NAMALWA (cell line): ENCODE measurements around the gene LRRC27.

ENCODE experiments used
- DNase-seq: peaks from one replicate; pipeline ENCODE4 v3.0.0-alpha.2; 2015; ENCODE audit warnings: low spot score

Gene LRRC27

GRCh38 chr10:132357286-132358058, 25.5 kb downstream of the LRRC27 start:
- no peak for DNase-seq

GRCh38 chr10:132359305-132360040, 27.5 kb downstream of the LRRC27 start:
- DNase-seq, result no peak

DNA sequence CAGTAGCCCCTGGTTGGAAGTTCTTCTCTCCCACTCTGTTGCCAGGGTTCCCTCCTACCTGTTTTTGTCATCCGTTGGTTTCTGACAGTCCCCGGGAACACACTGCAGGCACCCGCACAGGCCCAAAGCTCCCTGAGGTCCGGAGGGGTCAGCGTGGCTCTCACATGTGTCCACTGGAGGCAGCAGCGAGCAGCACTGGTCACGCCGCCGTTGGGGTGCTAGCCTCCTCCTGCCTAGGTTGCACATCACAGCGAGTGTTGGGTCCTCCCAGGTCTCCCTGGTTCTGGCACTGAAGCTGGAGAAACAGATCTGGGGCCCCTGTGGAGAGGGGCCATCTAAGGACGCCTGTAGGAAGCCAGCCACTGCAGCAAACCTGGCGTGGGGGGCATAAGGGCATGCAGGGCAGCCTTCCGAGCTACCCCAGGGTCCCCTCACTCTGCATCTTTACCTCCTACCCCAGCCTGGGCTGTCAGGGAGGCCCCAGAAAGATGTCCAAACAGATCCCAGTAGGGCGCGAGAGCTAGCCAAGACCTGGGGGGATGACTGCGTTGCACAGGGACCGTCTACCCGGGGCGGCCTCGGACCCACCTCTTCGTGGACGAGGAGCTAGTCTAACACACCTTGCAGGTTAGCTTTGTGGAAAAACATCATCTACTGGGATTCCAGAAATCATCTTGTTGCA, 28.9 kb downstream of the LRRC27 start:
- peak; percentile 37 for DNase-seq

DNA sequence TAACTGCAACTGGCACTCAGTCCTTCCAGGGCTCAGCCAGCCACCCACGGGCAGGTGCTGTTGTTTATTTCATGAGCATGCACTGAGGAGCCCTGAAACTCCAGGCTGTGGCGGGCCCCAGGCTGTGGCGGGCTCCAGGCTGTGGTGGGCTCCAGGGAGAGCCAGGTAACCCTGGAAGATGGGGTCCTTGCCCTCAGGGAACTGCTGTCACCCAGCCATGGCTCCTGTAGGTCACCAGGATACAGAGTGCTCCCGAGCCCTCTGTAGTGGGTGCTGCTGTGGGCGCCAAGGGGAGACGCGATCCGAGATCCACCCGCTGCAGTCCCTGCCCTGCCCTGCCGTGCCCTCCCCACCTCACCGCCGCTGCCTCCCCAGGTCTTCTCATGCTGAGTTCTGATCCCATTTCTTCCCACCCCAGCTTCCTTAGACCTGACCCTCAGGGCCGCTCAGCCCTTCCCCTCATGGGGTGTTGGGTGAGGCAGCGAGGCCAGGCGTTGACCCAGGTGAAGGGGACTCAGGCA, 29.6 kb downstream of the LRRC27 start:
- no peak for DNase-seq

GRCh38 chr10:132362151-132362611, 30.2 kb downstream of the LRRC27 start:
- DNase-seq, result no peak

- DNase-seq, result no peak
Measured at GRCh38 chr10:132363376-132363775, 31.4 kb downstream of the LRRC27 start.

- DNase-seq, result no peak
Measured at GRCh38 chr10:132363921-132364593, 32.1 kb downstream of the LRRC27 start.

DNA sequence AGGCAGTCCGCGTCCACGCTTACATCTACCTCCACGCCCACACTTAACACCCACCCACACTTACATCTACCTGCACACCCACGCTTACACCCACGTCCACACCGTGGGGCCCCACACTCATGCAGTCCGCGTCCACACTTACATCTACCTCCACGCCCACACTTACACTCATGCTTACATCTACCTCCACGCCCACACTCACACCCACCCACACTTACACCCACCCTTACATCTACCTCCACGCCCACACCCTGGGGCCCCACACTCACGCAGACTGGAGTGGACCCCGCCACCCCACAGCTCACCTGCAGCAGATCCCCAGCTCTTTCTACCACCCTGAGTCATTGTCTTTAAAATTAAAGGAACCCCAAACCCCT, 32.6 kb downstream of the LRRC27 start:
- DNase-seq, result no peak

GRCh38 chr10:132365102-132365501, 33.1 kb downstream of the LRRC27 start:
- no peak for DNase-seq

- DNase-seq, result no peak
Measured at GRCh38 chr10:132366006-132366405, 34.0 kb downstream of the LRRC27 start.

- no peak for DNase-seq
Measured at GRCh38 chr10:132366499-132366898, 34.5 kb downstream of the LRRC27 start.

GRCh38 chr10:132368391-132368790, 36.4 kb downstream of the LRRC27 start:
- no peak for DNase-seq

DNA sequence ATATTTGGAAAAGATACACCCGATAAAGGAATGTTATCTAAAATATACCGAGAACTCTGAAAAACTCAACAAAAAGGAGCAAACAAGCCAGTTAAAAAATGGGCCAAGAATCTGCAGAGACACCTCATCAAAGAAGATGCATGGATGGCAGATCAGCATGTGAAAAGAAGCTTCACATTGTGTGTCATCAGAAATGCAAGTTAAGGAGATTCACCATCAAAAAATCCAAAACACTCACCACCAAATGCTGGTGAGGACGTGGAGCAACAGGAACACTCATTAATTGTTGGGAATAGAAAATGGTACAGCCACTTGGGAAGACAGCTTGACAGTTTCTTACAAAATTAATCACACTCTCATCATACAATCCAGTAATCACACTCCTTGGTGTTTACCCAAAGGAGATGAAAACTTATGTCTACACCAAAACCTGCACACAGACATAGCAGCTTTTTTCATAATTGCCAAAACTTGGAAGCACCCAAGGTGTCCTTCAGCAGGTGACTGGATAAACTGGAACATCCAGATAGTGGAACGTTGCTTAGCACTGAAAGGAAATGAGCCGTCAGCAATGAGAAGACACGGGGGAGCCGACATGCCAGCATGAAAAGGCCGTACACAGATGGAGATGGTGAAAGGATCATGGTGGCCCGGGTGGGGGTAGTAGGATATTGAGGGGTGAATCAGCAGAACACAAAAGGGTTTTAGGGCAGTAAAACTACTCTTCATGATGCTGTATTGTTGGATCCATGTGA, 37.1 kb downstream of the LRRC27 start:
- no peak for DNase-seq

DNA sequence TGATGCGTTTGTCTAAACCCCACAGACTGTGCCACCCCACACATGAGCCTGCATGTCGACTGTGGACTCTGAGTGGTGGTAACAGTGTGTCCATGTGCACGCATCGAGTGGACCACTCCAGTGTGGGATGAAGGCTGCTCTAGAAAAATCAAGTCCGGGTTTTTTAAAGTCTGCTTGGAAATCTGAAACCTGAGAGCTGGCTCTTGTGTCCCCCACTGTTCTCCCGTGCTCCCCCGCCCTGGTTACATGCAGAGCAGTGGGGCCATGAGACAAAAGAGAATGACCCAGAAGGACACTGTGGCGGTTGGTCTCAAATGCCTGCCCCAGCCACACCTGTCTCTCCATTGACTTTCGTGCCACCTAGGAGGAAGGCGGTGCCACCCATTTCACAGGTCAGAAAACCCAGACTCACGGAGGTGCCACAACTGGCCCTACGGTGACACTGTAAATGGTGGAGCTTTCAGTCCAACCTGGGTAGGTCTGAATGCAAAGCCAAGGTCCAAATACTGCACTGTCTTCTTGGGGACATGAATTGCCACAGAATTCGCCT, 37.7 kb downstream of the LRRC27 start:
- no peak for DNase-seq

GRCh38 chr10:132370426-132371340, 38.7 kb downstream of the LRRC27 start:
- no peak for DNase-seq

DNA sequence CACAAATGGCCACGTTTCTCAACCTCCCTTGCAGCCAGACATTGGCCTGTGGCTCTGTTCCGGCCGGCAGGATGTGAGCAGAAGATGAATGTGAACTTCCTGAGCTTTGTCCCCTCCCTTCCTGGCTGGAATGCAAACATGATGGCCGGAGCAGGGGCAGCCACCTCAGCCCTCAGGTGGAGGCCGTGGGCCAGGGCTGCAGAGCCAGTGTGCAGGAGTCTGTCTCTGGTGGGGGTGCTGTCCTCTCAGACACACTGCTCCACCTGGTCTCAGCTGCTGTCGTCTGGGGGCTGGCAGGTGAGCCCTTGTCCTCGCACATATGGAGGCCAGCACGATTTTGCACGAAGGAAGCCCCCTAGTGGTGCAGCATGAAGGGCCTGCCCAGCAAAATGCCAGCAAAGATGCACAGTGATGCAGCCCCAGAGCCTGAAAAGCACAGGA, 39.7 kb downstream of the LRRC27 start:
- DNase-seq, result peak; percentile 56

DNA sequence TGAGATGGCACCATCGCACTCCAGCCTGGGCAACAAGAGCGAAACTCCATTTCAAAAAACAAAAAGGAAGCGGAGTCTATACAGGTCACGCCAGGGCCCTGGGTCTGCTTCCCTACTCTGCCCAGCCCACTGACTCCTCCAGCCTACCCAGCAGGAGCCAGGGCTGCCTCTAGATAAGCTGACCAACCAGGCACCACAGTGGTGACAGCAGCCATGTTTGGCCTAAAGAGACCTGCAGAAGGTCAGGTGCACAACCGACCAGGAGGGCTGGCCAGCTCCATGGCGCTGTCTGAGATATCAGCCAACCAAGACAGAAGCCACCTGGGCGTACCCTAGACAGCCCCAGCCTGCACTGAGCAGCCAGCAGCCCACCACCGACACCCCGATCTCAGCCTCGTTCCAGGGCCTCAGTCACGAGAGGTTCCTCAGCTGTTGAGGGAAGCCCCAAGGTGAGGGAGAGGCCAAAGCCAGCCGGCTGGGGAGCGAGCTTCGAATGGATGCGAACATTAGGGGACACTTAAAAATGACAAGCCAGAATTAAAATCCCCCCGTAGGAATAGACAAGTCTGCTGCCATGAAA, 40.6 kb downstream of the LRRC27 start:
- DNase-seq, result no peak

DNA sequence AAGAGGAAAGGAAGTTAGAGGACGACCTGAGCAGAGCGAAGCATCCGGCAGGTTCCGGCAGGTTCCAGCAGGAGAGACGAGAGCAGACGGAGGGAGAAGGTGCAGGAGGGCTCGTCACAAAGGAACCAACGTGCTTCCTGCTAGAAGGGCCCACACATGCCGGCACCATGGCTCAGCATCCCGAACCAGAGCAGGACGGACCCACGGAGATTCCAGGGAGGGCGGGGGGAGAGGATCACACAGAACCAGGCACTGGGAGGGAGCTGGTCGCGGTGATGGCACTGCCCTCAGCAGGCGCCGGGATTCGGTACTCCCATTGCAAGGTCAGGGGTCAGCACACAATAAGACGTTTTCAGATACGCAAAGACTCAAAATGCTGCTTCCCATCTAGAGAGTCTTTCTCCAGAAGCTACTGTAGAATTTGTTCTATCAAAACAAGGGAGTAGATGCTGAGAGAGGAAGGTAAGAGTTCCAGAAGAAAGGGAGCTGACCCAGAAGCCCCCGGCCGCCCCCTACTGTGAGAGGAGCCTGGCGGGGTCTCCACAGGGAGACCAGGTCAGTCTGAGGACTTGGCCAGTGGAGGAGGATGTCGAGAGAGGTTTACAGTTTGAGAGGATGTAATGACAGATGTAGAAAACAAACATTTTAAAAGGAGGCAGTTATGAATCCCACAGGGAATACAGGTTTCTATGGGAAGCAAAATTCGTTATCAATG, 41.4 kb downstream of the LRRC27 start:
- DNase-seq, result no peak

- no peak for DNase-seq
Measured at GRCh38 chr10:132374176-132374575, 42.2 kb downstream of the LRRC27 start.
